HG03139 (cell line): ENCODE measurements around the gene EFCAB5.

Experiments used
- ATAC-seq: cut with Tn5 transposase; IDR thresholded peaks from one replicate; pipeline ENCODE4 v1.9.1; 2021; ENCODE audit not compliant: unreplicated experiment

Gene EFCAB5

GRCh38 chr17:30151471-30151870, 210.0 kb downstream of the EFCAB5 start:
- ATAC-seq = no peak

- no peak for ATAC-seq
These were observed 212.0 kb downstream of the EFCAB5 start for GRCh38 chr17:30153463-30153862.

GRCh38 chr17:30155389-30155788, 214.0 kb downstream of the EFCAB5 start:
- ATAC-seq = no peak
